Measurements from ENCODE around the gene CCND1. TPM values are rescaled to one million over a fixed set of nuclear protein-coding genes. Genes with fewer than 3 reads are reported as not detected.

Gene CCND1
- total RNA-seq, 1 experiment from 2014 or later: 372 TPM

DNA sequence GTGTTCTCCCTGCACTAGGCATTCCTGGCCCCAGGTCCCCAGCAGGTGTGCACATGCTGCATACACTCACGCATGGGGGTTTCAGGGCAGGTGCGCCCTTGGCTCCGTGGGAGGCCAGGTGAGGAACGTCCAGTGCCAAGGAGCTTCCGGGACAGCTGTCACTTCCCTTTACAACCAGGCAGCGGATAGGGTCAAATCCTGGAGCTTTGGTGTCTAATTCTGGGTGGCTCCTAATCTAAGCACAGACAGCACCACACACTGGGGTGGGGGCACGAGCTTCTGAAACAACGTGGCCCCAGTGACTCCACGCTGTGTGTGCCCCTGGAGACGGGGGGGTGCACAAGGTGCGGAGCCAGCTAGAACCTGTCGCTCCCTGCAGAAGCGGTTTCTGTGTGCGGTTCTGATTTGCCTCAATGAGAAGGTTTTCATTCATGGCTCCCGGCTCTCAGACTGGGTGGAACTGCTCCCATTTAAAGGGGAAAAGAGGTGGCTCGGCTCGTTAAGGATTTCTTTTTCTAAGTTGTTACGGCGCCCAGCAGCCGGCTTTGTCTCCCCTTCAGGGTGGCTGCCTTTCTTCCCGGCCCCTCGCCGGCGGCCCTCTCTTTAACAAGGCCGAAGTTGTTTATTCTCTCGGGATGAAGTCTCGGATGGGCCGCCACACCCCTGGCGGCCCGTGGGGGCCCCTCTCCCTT is 5.0 kb downstream of the CCND1 start:
- H3K23me2 ChIP-seq (ENCODE audit: insufficient read length, low read depth, low read length, poor library complexity, severe bottlenecking): no peaks in the 10 kb centered on the region
- peak; percentile 36 for DNase-seq
- no peak overlapping the region for H3K14ac ChIP-seq (ENCODE audit: insufficient read depth, low read length)
- H4K20me1 ChIP-seq (ENCODE audit: control insufficient read depth, insufficient read depth, insufficient read length): no peaks in the 10 kb centered on the region
- H4K91ac ChIP-seq (ENCODE audit: insufficient read length, low read depth, low read length): no peak overlapping the region
- TF ChIP-seq, protein P1, sequence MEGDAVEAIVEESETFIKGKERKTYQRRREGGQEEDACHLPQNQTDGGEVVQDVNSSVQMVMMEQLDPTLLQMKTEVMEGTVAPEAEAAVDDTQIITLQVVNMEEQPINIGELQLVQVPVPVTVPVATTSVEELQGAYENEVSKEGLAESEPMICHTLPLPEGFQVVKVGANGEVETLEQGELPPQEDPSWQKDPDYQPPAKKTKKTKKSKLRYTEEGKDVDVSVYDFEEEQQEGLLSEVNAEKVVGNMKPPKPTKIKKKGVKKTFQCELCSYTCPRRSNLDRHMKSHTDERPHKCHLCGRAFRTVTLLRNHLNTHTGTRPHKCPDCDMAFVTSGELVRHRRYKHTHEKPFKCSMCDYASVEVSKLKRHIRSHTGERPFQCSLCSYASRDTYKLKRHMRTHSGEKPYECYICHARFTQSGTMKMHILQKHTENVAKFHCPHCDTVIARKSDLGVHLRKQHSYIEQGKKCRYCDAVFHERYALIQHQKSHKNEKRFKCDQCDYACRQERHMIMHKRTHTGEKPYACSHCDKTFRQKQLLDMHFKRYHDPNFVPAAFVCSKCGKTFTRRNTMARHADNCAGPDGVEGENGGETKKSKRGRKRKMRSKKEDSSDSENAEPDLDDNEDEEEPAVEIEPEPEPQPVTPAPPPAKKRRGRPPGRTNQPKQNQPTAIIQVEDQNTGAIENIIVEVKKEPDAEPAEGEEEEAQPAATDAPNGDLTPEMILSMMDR (conservative IDR thresholded peaks at IDR 0.05): no peak
- H3K4me1 ChIP-seq (ENCODE audit: insufficient read depth, low read length): no peaks in the 10 kb centered on the region
- H3K79me2 ChIP-seq (ENCODE audit: insufficient read depth, low read length): no peaks in the 10 kb centered on the region
- no peak overlapping the region for H3K4ac ChIP-seq (ENCODE audit: low read depth, low read length)
- no peak overlapping the region for H3K56ac ChIP-seq (ENCODE audit: insufficient read length, low read depth, low read length)
- H2AK5ac ChIP-seq (ENCODE audit: insufficient read length, low read length): no peak overlapping the region
- H3K27me3 ChIP-seq (ENCODE audit: insufficient read depth, low read length): no peaks in the 10 kb centered on the region
- peak overlapping the region in 2 of 3 experiments; percentile 49 to 75; a peak in 3 of 7 replicates for H3K27ac Mint-ChIP-seq
- no peak overlapping the region for H3K9ac ChIP-seq (ENCODE audit: extremely low read depth, insufficient read length, low read length)
- no peak overlapping the region for H2BK120ac ChIP-seq (ENCODE audit: low read depth, low read length, poor library complexity, severe bottlenecking)
- no peak overlapping the region for H3K18ac ChIP-seq (ENCODE audit: insufficient read length, low read depth, low read length)
- H3K9me3 Mint-ChIP-seq: no peaks in the 10 kb centered on the region
- H2BK12ac ChIP-seq (ENCODE audit: insufficient read length, low read depth, low read length): no peak overlapping the region
- no peak overlapping the region for H4K8ac ChIP-seq (replicated peaks; ENCODE audit: insufficient read length, low read depth, low read length)
- H3K27ac ChIP-seq (ENCODE audit: insufficient read length, low read depth, low read length): no peak overlapping the region
- H3K4me3 Mint-ChIP-seq: no peak overlapping the region
- no peak overlapping the region for H4K5ac ChIP-seq (ENCODE audit: insufficient read length, low read depth, low read length)
- no peaks in the 10 kb centered on the region for H3K9me3 ChIP-seq (ENCODE audit: control insufficient read depth, low read depth, low read length)
- no CpG with 5 or more reads among the region's 30 CpGs for WGBS (ENCODE audit: extremely low coverage, insufficient read length, low lambda C conversion rate)
- H3K27me3 Mint-ChIP-seq (ENCODE audit: low read depth): no peaks in the 10 kb centered on the region
- no peak overlapping the region for H2BK15ac ChIP-seq (ENCODE audit: low read depth, low read length)
- H2BK5ac ChIP-seq (ENCODE audit: insufficient read length, low read length): no peak overlapping the region
- peaks cover 3% of the 10 kb centered on the region for H3K79me1 ChIP-seq (ENCODE audit: insufficient read depth, low read depth, low read length, poor library complexity, severe bottlenecking)
- H3K4me2 ChIP-seq (ENCODE audit: insufficient read depth, insufficient read length, low read length): no peak overlapping the region
- H3K36me3 Mint-ChIP-seq (ENCODE audit: insufficient read depth in 1 of 3, low read depth in 3 of 3): peaks cover 14 to 72% (median 49%) of the 10 kb centered on the region in 3 experiments; a peak in 6 of 7 replicates
- H3K4me1 Mint-ChIP-seq: peaks cover 3 to 4% of the 10 kb centered on the region in 2 experiments; a peak in 3 of 4 replicates
- no peak overlapping the region for H3K23ac ChIP-seq (ENCODE audit: insufficient read length, low read depth, low read length)
- H2BK20ac ChIP-seq (ENCODE audit: low read depth, low read length, poor library complexity, severe bottlenecking): no peak overlapping the region
- no peak overlapping the region for H2AFZ ChIP-seq (ENCODE audit: low read length)
- H3T11ph ChIP-seq (ENCODE audit: low read length): no peak overlapping the region
